ENCODE results near the gene TNFRSF4.
"Not testable (repeated sequence)": the region's sequence is repeated elsewhere in the genome, so short reads cannot be mapped to it uniquely, and the experiment has no call there.

Gene TNFRSF4

DNA sequence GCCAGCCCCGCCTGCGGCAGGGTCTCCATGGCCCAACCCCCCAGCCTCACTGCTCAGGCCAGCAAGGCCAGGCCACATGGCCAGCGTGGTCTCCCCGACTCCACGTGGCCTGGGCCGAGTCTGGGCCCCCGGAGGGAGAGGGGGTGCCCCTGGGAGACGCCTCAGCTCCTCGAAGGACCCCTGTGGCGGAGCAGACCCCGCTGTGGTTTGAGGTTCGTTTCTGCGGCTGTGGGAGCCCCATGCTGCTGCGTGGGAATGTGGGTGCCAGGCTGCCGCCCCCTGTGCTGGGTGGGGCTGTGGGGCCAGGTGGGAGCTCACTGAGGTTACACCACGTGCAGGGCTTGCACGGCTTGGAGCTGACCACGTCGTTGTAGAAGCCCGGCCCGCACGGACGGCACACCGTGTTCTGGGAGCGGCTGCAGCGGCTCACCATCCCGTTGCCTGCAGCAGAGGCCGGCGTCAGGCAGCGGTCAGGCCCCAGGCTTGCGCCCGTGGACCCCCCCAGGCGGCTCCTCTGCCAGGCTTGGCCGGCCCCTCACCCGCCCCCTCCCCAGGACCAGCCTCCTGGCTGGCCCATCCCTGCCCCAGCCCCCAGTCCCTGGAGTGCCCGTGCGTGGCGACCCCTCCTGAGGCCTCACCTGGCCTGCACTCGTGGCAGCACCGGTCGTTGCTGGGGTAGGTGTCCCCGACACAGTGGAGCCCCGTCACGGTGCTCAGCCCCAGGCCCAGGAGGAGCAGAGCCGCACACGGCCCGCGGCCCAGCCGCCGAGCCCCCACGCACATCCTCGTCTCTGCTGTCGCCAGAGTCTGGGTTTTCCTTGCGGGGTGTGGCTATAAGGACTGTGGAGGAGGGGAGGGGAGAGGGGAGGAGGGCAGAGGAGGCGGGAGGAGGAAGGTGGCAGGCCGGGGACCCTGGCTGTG, at the start of gene TNFRSF4:
Gene TNFRSF4 (minus strand): TSS at position 809 of the 921 bp plus-strand sequence. CDS start 26 bp downstream, at position 783.
- DNase-seq = no peak

DNA sequence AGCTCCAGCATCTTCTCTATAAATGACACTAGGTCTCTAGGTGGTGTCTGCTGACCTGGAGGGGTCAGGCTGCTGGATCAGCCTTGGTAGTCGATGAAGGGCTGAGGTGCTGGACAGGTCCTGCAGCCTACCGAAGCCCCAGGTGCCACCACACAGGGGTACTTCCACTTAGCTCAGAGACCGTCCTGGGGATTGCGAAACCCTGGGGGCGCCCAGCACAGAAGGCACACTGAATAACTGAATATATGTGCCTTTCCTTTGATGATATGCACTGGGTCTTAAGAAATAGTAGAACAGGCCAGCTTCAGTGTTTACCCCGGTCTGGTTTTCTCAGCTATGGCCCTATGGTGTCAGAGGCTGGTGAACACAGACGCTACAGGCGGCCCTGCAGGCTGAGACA, 48.8 kb upstream of the TNFRSF4 start:
- DNase-seq = no peak

- no peak for DNase-seq
Measured at GRCh38 chr1:1262071-1262470, 48.1 kb upstream of the TNFRSF4 start.

GRCh38 chr1:1260843-1261560, 47.0 kb upstream of the TNFRSF4 start:
- no peak for DNase-seq

- DNase-seq = no peak
Measured at GRCh38 chr1:1259951-1260600, 46.1 kb upstream of the TNFRSF4 start.

- no peak for DNase-seq
Measured at GRCh38 chr1:1259540-1259939, 45.6 kb upstream of the TNFRSF4 start.

DNA sequence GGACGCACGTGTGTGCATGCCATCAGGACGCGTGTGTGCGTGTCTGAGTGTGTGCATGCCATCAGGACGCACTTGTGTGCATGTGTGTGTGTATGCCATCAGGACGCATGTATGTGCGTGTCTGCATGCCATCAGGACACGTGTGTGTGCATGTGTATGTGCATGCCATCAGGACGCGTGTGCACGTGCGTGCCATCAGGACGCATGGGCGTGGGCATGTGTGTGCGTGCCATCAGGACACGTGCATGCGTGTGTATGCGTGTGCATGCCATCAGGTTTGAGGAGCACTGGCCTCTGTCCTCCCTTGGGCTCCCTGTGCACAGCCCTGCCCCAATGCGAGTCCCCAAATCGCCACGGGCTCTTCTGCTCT, 45.2 kb upstream of the TNFRSF4 start:
- DNase-seq = no peak

DNA sequence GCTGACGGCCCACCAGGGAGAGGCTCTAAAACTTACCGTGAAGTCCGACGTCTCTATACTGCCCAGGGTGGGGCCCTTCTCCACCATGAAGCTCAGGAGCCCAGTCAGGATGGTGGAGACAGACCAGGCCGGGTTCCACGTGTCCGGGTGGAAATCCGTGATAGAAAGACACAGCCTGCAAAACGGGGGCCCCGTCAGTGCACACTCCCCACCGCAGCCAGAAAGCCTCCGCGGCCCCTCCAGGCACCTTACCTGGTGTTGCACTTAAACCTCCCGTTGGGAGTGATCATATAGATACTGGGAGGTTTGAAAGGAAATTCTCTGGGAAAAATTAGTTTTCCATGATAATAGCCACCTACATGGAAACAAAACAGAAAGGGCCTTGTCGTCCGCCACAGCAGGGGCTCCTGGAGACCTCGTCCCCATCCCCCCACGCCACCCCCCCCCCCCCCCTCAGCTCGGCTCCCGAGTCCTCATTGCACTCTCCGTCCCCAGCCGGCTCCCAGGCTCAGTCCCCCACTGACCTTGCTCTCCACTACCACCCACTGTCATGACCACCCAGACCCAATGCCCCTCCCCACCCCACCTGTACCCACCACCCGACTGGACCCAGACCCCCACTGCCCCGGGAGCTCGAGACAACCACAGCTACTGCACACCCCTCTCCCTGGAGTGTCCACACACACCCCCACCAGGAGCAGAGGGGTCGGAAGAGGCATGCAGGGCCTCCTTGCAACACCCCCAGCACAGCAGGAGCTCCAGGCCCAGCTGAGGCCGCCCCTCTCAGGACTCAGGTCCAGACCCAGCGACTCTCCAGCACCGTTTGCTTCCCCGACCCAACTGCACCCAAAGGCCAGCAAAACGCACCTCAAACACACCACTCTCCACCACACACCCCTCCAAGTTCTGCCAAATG, 43.3 kb upstream of the TNFRSF4 start:
- no peak for DNase-seq

DNA sequence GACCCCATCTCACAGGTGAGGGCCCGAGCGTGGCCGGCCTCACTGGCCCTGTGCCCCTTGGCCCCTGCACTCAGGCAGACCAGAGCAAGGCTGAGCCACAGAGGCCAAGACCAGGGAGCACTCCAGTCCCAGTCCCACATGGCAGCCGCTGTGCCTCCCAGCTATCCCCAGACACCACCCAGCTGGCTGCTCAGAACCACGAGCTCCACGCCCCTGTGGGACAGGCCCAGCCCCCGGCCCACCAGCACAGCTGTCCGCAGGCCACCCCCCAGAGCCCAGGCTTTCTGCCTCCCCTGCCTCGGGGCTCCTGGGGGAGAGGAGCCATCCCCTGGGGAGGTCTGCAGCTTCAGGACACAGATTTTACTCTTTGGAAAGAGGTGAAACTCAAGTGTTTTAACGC, 41.7 kb upstream of the TNFRSF4 start:
- DNase-seq = no peak

DNA sequence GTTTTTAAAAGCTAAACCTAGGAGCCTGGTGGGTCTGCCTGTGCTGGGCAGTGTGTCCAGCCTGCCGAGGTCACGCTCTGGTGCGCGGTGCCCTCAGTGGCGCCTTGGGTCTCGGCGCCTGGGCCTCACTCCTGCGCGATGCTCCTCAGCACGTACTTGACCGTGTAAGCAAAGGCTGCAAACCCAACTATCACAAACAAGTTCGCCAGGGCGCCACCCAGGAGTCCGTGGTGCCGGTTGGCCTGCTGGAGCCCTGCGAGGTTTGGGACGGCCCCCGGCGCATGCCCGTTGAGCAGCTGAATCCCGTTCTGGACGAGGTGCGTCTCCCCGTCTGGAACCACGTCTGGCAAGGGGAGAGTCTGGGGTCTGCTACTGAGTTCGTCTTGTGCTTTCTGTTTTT, 41.1 kb upstream of the TNFRSF4 start:
- DNase-seq = no peak

DNA sequence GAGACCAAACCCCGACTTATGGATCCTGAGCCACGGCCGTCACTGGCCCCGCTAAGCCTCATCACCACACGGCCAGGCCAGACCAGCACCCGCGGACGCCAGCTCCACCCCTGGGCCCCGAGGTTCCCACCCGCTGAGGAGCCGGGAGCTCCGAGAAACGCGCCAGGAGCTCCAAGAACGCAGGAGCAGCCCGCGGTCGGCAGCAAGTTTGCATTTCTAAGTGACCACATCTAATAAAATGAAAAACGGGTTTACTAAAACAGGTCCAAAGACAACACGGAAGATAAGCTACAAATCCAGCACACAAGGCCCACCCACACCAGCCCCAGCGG, 40.7 kb upstream of the TNFRSF4 start:
- no peak for DNase-seq

DNA sequence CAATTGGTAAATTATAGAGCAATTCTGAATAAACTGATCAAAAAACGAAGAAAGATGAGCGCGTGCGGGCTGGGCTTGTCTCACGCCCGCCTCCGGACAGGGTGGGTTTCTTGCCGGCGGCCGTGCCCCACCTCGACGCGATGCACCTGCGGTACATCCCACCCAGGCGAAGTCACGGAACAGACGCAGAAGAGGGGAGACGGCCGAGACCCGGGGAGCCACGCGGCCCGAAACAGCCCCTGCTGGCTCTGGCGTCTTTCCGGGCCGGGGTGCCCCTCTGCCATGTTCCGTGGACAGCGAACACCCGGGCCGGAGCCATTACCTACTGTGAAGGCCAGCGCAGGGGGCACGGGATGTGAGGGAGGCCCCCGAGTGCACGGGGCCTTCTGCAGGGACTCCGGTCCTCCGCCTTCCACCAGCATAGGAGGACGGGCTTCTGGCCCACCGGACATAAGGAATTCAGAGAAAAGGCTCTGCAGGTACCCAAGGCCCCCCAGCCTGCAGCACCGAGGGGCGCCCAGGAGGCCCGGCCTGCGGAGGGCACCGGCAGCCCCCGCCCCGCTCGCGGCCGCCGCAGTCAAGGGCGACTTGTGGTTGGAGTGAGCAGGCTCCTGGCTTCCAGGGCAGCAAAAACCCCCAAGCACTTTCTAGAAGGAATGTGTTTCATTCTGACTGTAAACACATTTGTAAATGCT, 40.2 kb upstream of the TNFRSF4 start:
- no peak for DNase-seq

DNA sequence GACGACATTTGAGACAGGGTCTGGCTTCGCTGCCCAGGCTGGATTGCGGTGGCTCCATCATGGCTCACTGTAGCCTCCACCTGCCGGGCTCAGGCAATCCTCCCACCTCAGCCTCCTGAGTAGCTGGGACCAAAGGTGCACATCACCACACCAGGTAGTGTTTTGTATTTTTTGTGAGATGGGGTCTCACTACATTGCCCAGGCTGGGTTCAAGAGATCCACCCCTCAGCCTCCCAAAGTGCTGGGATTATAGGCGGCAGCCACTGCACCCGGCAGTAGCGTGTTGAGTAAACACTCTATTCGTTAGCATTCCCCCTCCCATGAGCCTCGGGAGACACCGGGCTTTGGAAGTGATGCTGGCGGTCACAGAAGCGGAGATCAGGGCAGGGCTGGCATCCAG, 39.4 kb upstream of the TNFRSF4 start:
- DNase-seq = no peak

DNA sequence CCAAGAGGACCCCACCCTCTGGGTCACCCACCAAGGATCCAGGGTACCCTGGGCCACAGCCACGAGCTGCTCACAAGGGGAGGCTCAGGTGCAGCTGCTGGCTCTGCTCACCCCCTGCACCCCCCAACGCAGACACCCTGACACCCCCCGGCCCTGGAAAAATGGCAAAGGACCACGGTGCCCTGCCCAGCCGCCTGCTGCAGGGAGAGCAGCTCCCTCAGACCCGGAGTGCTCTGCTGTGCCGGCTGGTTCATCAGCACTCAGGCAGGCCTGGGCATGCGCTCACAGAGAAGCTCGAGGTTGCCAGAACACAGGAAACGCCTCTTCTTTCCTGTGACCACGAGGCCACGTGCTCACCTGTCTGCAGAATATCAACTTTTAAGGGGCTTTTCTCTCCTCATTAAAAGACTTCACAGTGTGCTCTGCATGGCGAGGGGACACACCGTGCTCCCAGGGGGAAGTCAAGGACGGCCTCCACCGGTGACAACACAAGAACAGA, 36.9 kb upstream of the TNFRSF4 start:
- DNase-seq = no peak

- not testable (repeated sequence) for DNase-seq
Measured at GRCh38 chr1:1248009-1248913, 34.3 kb upstream of the TNFRSF4 start.

DNA sequence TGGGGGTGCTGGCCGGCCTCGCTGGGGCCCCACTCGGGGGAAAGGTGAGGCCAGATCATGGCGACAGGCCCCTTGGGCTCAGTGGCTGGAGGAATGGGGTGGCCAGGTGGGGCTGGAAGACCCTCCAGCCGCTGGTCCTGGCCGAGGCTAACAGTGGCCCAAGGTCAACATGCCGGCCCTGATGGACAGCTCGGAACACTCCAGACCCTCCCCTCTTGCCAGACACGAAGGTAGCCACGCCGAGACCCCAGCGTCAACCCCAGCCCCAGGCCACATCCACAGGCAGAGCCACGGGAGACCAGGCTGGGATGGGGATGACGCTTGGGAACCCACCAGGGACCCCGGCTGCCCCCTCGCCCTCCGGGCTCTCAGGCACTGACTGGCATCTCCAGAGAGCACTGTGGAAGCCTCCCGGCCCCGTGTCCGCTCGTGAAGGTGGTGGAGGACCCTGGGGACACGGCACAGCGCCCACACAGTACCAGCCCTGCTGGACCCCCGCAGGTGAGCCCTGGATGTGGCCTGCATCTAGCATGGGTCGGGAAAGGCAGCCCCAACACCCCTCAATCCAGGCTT, 33.5 kb upstream of the TNFRSF4 start:
- no peak for DNase-seq

DNA sequence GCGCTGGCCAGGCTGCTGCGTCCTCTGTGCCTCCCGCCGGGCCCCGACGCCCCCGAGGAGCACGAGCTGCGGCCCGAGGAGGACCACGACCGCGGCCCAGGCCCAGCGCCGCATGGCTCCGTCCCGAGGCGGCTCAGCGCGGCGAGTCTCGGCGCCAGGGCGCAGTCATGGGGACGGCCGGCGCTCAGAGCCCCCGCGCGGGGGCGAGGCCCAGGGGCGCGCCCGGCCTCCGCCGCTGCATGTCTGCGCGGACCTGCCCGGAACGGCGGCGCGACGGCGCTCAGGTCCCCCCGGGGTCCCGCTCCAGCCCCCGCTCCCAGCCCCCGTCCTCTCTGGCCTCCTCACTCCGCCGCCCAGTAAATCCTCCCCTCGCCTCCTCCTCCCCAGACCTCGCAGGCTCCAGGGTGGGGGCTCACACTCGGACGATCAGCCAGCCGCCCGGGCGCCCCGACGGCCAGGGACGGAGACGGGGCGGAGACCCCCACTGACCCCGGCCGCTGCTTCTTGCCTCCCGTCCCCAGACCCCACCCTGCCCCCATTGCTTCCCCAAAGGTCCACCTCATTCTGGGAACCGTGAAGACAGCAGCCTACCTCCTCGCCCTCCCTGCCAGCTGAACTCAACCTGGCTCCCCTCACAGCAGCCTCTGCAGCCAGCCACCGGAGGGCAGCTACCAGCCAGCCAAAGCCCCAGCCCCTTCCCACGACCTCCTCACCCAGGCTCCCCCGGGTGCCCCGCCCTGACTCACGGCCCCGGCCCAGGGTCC, 32.8 kb upstream of the TNFRSF4 start, which contains the start of gene C1QTNF12:
Gene C1QTNF12 (minus strand): TSS at position 146 of the 764 bp plus-strand sequence. CDS start 32 bp downstream, at position 114.
- DNase-seq = no peak

DNA sequence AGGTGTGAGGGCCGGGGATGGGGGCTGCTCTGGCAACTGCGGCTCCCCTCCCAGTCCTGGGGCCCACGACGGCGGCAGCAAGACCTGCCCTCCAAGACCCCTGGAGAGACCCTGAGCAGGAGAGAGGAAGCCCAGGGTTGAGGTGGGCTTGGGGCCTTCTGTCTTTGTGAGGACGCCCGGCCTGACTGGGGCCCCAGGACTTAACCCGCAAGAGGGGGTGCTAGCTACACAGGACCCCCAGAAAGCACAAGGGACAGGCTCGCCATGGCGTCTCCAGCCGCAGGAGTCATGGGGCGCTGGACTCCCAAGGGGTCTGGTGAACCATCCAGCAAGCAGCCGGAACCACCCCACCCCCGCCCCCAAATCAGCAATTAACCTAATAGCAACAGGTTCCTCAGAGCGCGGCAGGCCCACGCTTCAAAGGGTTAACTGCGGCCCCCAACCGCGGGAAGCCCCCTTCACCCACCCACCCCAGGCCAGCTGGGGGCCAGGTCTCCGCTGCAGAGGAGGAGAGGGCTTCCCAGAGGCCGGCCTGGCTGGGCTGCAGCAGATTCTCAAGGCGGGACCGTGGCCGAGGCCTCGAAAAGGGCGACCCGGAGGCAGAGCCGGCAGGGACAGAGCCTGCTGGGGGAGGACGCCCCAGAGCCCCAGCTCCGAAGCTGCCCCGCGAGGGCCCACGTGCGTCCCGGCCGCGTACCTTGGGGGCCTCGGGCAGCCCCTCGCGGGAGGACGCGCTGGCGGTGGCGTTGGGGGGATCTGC, 32.0 kb upstream of the TNFRSF4 start:
- DNase-seq = no peak

Measured in GOT3 (cell line).